ENCODE measurements around the gene HCN2.
"Not testable (repeated sequence)": the region's sequence is repeated elsewhere in the genome, so short reads cannot be mapped to it uniquely, and the experiment has no call there.

HCN2 gene

GRCh38 chr19:618247-618619, 28.6 kb downstream of the HCN2 start:
- no peak overlapping the region for H3K4me3 Mint-ChIP-seq
- peaks cover 11% of the 10 kb centered on the region for H3K36me3 Mint-ChIP-seq (ENCODE audit: insufficient read depth)
- no peak for ATAC-seq (replicated peaks)
- no peak overlapping the region for H3K27ac Mint-ChIP-seq
- no peak for DNase-seq
- H3K27me3 Mint-ChIP-seq: no peaks in the 10 kb centered on the region
- H3K9me3 Mint-ChIP-seq: no peaks in the 10 kb centered on the region
- peaks cover 0 to 9% of the 10 kb centered on the region in 2 donors for H3K4me1 Mint-ChIP-seq (ENCODE audit: low read depth in 2 of 2)

- Mint-ChIP-seq H3K4me3 (no peak overlapping the region), H3K9me3 (no peaks in the 10 kb centered on the region), H3K4me1 (ENCODE audit: low read depth in 2 of 2) (peaks cover 0 to 9% of the 10 kb centered on the region in 2 donors), H3K27ac (no peak overlapping the region), H3K27me3 (no peaks in the 10 kb centered on the region), H3K36me3 (ENCODE audit: insufficient read depth) (peaks cover 16% of the 10 kb centered on the region)
- DNase-seq (no peak), ATAC-seq (replicated peaks) (no peak)
Observed at GRCh38 chr19:618674-619285, 29.1 kb downstream of the HCN2 start.

DNA sequence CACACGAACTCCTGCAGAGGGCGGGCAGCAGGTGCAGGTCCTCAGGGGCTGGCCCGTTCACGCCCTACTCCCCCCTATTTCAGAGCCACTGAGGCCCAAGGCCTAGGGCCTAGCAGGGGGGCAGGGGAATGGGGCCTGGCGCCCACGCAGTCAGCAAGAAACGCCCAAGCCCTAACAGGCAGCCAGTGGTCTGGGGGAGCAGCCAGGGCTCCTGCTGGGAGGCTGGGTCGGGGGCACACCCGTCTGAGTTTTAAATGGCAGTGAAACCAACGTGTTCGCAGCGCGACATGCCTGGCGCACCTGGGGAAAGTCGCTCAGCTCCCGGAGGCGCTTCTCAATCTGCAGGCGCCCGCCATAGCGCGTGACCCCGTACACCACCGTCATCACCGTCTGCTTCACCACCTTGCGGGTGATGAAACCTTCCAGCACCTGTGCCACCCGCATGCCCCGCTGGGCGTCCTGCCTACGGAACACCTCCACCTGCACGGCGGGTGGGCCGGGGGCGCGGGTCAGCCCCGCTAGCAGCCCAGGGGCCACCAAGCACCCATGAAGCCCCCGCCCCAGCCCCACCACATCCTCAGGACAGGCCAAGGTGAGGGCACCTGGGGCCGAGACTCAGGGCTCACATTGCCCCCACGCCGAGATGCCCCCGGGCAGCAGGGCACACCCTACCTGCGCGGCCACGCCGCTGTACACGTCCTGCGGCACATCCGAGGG, 29.8 kb downstream of the HCN2 start:
- peaks cover 19% of the 10 kb centered on the region for H3K36me3 Mint-ChIP-seq (ENCODE audit: insufficient read depth)
- H3K4me1 Mint-ChIP-seq (ENCODE audit: low read depth in 2 of 2): peaks cover 0 to 6% of the 10 kb centered on the region in 2 donors
- no peaks in the 10 kb centered on the region for H3K27me3 Mint-ChIP-seq
- ATAC-seq (replicated peaks): no peak
- no peak for DNase-seq
- H3K4me3 Mint-ChIP-seq: no peak overlapping the region
- H3K9me3 Mint-ChIP-seq: no peaks in the 10 kb centered on the region
- H3K27ac Mint-ChIP-seq: no peak overlapping the region

DNA sequence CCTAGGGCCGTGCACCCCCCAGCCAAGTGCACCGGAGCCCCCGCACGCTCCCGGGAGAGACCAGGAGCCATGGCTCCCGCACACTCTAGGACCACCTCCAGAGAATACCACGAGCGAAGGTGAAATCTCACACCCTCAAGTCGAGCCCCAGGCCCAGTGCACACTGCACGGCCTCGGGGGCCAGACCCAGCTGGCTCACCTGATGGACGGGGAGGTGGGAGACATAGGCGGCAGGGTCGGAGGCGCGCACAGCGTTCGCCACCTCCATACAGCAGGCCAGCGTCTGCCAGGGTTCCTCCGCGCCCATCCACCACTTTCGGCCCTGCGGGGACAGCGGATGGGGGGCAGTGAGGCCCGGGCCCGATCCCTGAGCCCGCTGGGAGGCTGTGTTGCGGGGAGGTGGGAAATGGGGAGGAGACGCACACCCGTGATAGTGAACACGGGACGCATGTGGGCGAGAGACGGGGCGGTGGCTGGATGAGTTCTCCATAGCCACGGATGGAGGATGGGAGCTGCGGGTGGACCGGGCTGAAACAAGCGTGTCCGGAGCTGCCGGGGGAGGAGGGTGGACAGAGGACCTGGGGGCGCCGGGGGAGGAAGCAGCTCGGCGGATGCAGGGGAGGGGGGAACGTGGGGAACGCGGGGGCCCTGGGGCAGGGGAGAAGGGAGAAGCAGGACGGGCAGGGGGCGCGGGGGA, 30.6 kb downstream of the HCN2 start:
- no peaks in the 10 kb centered on the region for H3K9me3 Mint-ChIP-seq
- H3K36me3 Mint-ChIP-seq (ENCODE audit: insufficient read depth): peaks cover 19% of the 10 kb centered on the region
- H3K27me3 Mint-ChIP-seq: no peaks in the 10 kb centered on the region
- ATAC-seq (replicated peaks): no peak
- DNase-seq: no peak
- no peak overlapping the region for H3K27ac Mint-ChIP-seq
- H3K4me3 Mint-ChIP-seq: no peak overlapping the region
- H3K4me1 Mint-ChIP-seq (ENCODE audit: low read depth in 2 of 2): peaks cover 0 to 3% of the 10 kb centered on the region in 2 donors

DNA sequence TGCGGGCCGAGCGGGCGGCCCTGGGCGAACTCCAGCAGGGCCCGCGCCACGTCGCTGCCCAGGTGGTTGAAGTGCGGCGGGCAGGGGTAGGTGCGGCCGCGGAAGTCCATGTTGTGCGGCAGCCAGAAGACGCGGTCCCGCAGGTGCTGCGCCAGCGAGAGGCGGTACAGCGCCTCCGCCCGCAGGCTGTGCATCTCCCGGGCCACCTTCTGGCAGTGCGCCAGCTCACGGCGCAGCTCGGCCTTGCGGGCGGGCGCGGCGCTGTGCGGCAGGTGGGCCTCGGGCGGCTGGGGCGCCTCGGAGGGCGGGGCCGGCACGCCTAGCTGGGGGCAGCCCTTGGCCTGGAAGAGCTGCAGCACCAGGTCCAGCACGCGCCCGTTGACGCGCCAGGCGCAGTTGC, 31.5 kb downstream of the HCN2 start:
- not testable (repeated sequence) for H3K27me3 Mint-ChIP-seq; H3K27ac Mint-ChIP-seq; ATAC-seq (replicated peaks); H3K4me3 Mint-ChIP-seq; H3K9me3 Mint-ChIP-seq; DNase-seq; H3K4me1 Mint-ChIP-seq (ENCODE audit: low read depth in 2 of 2)
- H3K36me3 Mint-ChIP-seq (ENCODE audit: insufficient read depth): peaks cover 20% of the 10 kb centered on the region

GRCh38 chr19:621819-622218, 32.1 kb downstream of the HCN2 start:
- Mint-ChIP-seq H3K36me3 (ENCODE audit: insufficient read depth) (peaks cover 24% of the 10 kb centered on the region), H3K27ac (no peak overlapping the region), H3K27me3 (no peaks in the 10 kb centered on the region), H3K4me3 (no peak overlapping the region), H3K9me3 (no peaks in the 10 kb centered on the region), H3K4me1 (ENCODE audit: low read depth in 2 of 2) (peaks cover 0 to 3% of the 10 kb centered on the region in 2 donors)
- DNase-seq (no peak), ATAC-seq (replicated peaks) (no peak)

GRCh38 chr19:622666-623065, 33.0 kb downstream of the HCN2 start:
- Mint-ChIP-seq H3K4me1 (ENCODE audit: low read depth in 2 of 2) (peaks cover 0 to 3% of the 10 kb centered on the region in 2 donors), H3K36me3 (ENCODE audit: insufficient read depth) (peaks cover 29% of the 10 kb centered on the region), H3K4me3 (no peak overlapping the region), H3K27ac (no peak overlapping the region), H3K9me3 (no peaks in the 10 kb centered on the region), H3K27me3 (no peaks in the 10 kb centered on the region)
- no peak for ATAC-seq (replicated peaks)
- DNase-seq: no peak

- H3K9me3 Mint-ChIP-seq: no peaks in the 10 kb centered on the region
- H3K4me1 Mint-ChIP-seq (ENCODE audit: low read depth in 2 of 2): peaks cover 0 to 3% of the 10 kb centered on the region in 2 donors
- no peak for ATAC-seq (replicated peaks)
- no peak for DNase-seq
- no peak overlapping the region for H3K27ac Mint-ChIP-seq
- peaks cover 35% of the 10 kb centered on the region for H3K36me3 Mint-ChIP-seq (ENCODE audit: insufficient read depth)
- no peak overlapping the region for H3K4me3 Mint-ChIP-seq
- H3K27me3 Mint-ChIP-seq: no peaks in the 10 kb centered on the region
Observed at GRCh38 chr19:623175-623916, 33.7 kb downstream of the HCN2 start.

DNA sequence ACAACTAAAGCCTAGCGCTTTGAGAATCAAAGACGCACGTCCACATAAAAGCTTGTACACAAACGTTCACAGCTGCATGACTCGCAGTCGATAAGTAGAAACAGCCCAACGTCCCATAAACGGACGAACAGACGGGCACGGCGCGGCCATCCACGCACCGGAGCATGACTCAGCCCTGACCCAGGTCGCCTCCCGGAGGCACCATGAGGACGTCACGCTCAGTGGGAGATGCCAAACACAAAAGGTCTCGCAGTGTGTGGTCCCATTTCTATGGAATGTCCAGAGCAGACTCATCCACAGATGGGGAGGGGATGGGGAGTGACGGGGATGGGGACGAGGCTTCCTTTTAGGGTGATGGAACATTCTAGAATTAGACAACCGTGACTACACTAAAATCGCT, 34.3 kb downstream of the HCN2 start:
- no peak overlapping the region for H3K27ac Mint-ChIP-seq
- no peak overlapping the region for H3K4me3 Mint-ChIP-seq
- no peaks in the 10 kb centered on the region for H3K27me3 Mint-ChIP-seq
- DNase-seq: no peak
- peaks cover 0 to 3% of the 10 kb centered on the region in 2 donors for H3K4me1 Mint-ChIP-seq (ENCODE audit: low read depth in 2 of 2)
- ATAC-seq (replicated peaks): no peak
- no peaks in the 10 kb centered on the region for H3K9me3 Mint-ChIP-seq
- H3K36me3 Mint-ChIP-seq (ENCODE audit: insufficient read depth): peaks cover 41% of the 10 kb centered on the region

DNA sequence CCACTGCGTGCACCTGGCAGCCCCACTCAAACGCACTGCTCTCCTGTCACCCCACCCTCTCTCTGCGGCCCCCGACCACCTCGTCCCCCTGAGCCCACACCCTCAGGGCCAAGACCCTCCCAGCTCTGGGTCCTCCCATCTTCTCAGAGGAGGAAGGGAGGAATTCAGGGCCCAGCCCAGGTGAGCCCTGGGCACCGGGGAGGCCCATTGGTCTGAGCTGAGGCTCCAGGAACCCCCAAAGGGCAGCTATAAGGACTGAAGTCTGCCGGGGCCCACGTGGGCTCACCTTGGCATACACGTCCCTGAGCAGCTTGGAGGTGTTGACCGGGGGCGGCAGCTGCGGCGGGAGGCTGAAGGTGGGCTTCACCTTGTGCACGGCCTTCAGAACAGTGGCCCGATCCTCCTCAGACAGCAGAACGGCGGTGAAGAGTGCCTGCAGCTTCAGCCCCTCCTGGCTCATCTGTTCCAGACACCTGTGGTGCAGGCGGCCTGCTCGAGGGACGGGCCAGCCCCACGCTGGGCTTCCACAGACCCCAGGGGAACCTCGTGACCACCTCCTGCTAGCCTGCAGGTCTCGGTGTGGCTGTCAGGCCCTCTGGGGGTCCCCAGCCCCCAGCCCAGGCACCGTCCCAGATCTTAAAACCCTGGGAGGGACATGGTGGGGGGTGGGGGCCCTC, 34.9 kb downstream of the HCN2 start:
- Mint-ChIP-seq H3K36me3 (ENCODE audit: insufficient read depth) (peaks cover 42% of the 10 kb centered on the region), H3K4me3 (no peak overlapping the region), H3K27ac (no peak overlapping the region), H3K9me3 (no peaks in the 10 kb centered on the region), H3K4me1 (ENCODE audit: low read depth in 2 of 2) (peaks cover 0 to 3% of the 10 kb centered on the region in 2 donors), H3K27me3 (no peaks in the 10 kb centered on the region)
- no peak for DNase-seq
- ATAC-seq (replicated peaks): no peak

GRCh38 chr19:625257-625656, 35.6 kb downstream of the HCN2 start:
- peak overlapping the region in 1 of 2 donors; percentile 63 for H3K27ac Mint-ChIP-seq
- H3K27me3 Mint-ChIP-seq: no peaks in the 10 kb centered on the region
- DNase-seq (no peak), ATAC-seq (replicated peaks) (no peak)
- H3K36me3 Mint-ChIP-seq (ENCODE audit: insufficient read depth): peaks cover 40% of the 10 kb centered on the region
- no peak overlapping the region for H3K4me3 Mint-ChIP-seq
- peaks cover 0 to 3% of the 10 kb centered on the region in 2 donors for H3K4me1 Mint-ChIP-seq (ENCODE audit: low read depth in 2 of 2)
- no peaks in the 10 kb centered on the region for H3K9me3 Mint-ChIP-seq

DNA sequence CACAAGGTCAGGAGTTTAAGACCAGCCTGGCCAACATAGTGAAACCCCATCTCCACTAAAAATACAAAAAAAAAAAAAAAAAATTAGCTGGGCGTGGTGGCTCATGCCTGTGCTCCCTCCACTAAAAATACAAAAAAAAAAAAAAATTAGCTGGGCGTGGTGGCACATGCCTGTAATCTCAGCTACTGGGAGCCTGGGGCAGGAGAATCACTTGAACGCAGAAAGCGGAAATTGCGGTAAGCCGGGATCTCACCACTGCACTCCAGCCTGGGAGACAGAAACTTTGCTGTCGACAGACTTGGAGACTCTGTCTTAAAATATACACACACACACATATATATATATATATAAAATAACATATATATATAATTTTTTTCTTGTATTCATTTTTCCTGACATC, 36.9 kb downstream of the HCN2 start:
- not testable (repeated sequence) for H3K4me1 Mint-ChIP-seq (ENCODE audit: low read depth in 2 of 2); H3K27me3 Mint-ChIP-seq; H3K27ac Mint-ChIP-seq; ATAC-seq (replicated peaks); H3K9me3 Mint-ChIP-seq; DNase-seq; H3K4me3 Mint-ChIP-seq
- H3K36me3 Mint-ChIP-seq (ENCODE audit: insufficient read depth): peaks cover 47% of the 10 kb centered on the region

GRCh38 chr19:628168-628567, 38.5 kb downstream of the HCN2 start:
- Mint-ChIP-seq H3K27me3 (no peaks in the 10 kb centered on the region), H3K27ac (no peak overlapping the region), H3K9me3 (no peaks in the 10 kb centered on the region), H3K4me3 (no peak overlapping the region), H3K36me3 (ENCODE audit: insufficient read depth) (peaks cover 54% of the 10 kb centered on the region), H3K4me1 (ENCODE audit: low read depth in 2 of 2) (peaks cover 15 to 19% of the 10 kb centered on the region in 2 donors)
- ATAC-seq (replicated peaks) (no peak), DNase-seq (no peak)

All from effector memory CD8-positive, alpha-beta T cell (primary cell).